Lung (tissue), 12 donors: ENCODE data around the gene MRPL51. TPM values are rescaled to one million over a fixed set of nuclear protein-coding genes. Genes with fewer than 3 reads are reported as not detected.

Source experiments
- ATAC-seq: fragments of 200-7000 bp; cut with Tn5 transposase; one replicate; pipeline ENCODE4 v1.9.1; 2020; ENCODE audit warnings: moderate number of reproducible peaks; ENCODE audit not compliant: insufficient read depth, low FRiP score
- DNase-seq, 3 donors: peaks; one replicate each; pipeline ENCODE4 v3.0.0-alpha.2; 2013 to 2017
- H3K27ac ChIP-seq, 2 donors: one replicate each; pipeline ENCODE4 v1.5.1; 2013; ENCODE audit warnings: mild to moderate bottlenecking in 2 of 2, moderate library complexity in 2 of 2, control low read depth in 1 of 2, inconsistent platforms in 1 of 2, low read depth in 1 of 2, low read length in 1 of 2
- H3K27me3 ChIP-seq, 3 donors: one replicate each; pipeline ENCODE4 v1.5.1; 2013; ENCODE audit warnings: low read length in 2 of 3; ENCODE audit not compliant: control insufficient read depth in 3 of 3, insufficient read depth in 3 of 3
- H3K36me3 ChIP-seq, 4 donors: one replicate each; pipeline ENCODE4 v1.5.1; 2013; ENCODE audit warnings: low read length in 4 of 4, mild to moderate bottlenecking in 1 of 4, moderate library complexity in 1 of 4; ENCODE audit not compliant: control insufficient read depth in 4 of 4, insufficient read depth in 4 of 4
- H3K4me1 ChIP-seq, 5 donors: one replicate each; pipeline ENCODE4 v1.5.1; 2013; ENCODE audit warnings: low read length in 5 of 5, mild to moderate bottlenecking in 2 of 5, moderate library complexity in 1 of 5; ENCODE audit not compliant: control insufficient read depth in 5 of 5, insufficient read depth in 5 of 5
- H3K4me3 ChIP-seq: one replicate; pipeline ENCODE4 v1.5.1; 2013; ENCODE audit warnings: mild to moderate bottlenecking, control low read depth, moderate library complexity
- H3K9ac ChIP-seq, 2 donors: one replicate each; pipeline ENCODE4 v1.5.1; 2013; ENCODE audit warnings: low read length in 2 of 2, control low read depth in 1 of 2; ENCODE audit not compliant: insufficient read depth in 1 of 2
- H3K9me3 ChIP-seq, 4 donors: one replicate each; pipeline ENCODE4 v1.5.1; 2013; ENCODE audit warnings: low read length in 3 of 4, mild to moderate bottlenecking in 1 of 4, moderate library complexity in 1 of 4; ENCODE audit not compliant: control insufficient read depth in 4 of 4, insufficient read depth in 3 of 4
- CTCF ChIP-seq: IDR thresholded peaks from 2 replicates; pipeline ENCODE4 v1.5.1; 2012; ENCODE audit warnings: mild to moderate bottlenecking; ENCODE audit errors: control extremely low read depth, extremely low read depth
- WGBS, 2 donors: extraction: QIAGEN DNeasy Blood & Tissue Kit; methylation state at CpG; one replicate each; pipeline ENCODE4 v1.1.7; 2013; 5-methylcytosine and 5-hydroxymethylcytosine counted together
- polyA plus RNA-seq, 2 donors: library from polyadenylated mRNA; stranded (reverse); fragments of 200-250 nt; gene quantifications; one replicate each; pipeline ENCODE4 v1.2.1, GENCODE V29; 2013
- total RNA-seq, 2 donors: library from RNA; depleted of rRNA in 1 of 2; stranded (reverse); fragments of >200 nt in 1 of 2; gene quantifications; one replicate each; pipeline ENCODE4 v1.2.1, GENCODE V29; 2014 to 2021
- donor health status: control.
- donor health status: control.
- donor health status: Bipolar disorder and iron deficiency.
- donor health status: healthy.
- donor health status: DM: yes; HTN: yes; CAD: no.

The MRPL51 gene
- total and polyA plus RNA-seq, 4 donors = 34.5 to 123 (median 91.7) TPM

GRCh38 chr12:6458281-6459003, 34.6 kb downstream of the MRPL51 start:
- Histone ChIP-seq H3K36me3 (peaks cover 4 to 47% (median 20%) of the 10 kb centered on the region in 4 donors), H3K27me3 (no peaks in the 10 kb centered on the region), H3K4me1 (peaks cover 0 to 3% (median 0%) of the 10 kb centered on the region in 5 donors), H3K9ac (no peak overlapping the region), H3K9me3 (no peaks in the 10 kb centered on the region), H3K4me3 (no peak overlapping the region), H3K27ac (no peak overlapping the region)
- 91 to 94% methylated on average over 14 of the region's 14 CpGs for WGBS, 2 donors
- ATAC-seq (no peak), DNase-seq (no peak)
- no peak for TF ChIP-seq CTCF

- H3K27ac ChIP-seq = no peak overlapping the region
- no peak for TF ChIP-seq CTCF
- H3K27me3 ChIP-seq = no peaks in the 10 kb centered on the region
- H3K9ac ChIP-seq = no peak overlapping the region
- no peak for DNase-seq
- H3K9me3 ChIP-seq = no peaks in the 10 kb centered on the region
- no peak overlapping the region for H3K4me3 ChIP-seq
- peaks cover 0 to 8% (median 3%) of the 10 kb centered on the region in 5 donors for H3K4me1 ChIP-seq
- ATAC-seq = no peak
- WGBS, 2 donors = 90 to 95% methylated on average over 12 of the region's 12 CpGs
- H3K36me3 ChIP-seq = peaks cover 4 to 38% (median 14%) of the 10 kb centered on the region in 4 donors
Measured at GRCh38 chr12:6457220-6457945, 35.7 kb downstream of the MRPL51 start.

- H3K27me3 ChIP-seq = no peaks in the 10 kb centered on the region
- no peaks in the 10 kb centered on the region for H3K9me3 ChIP-seq
- peak overlapping the region; percentile 73 to 79 for H3K9ac ChIP-seq
- DNase-seq = peak in 1 of 3 donors; percentile 45
- peaks cover 0 to 15% (median 5%) of the 10 kb centered on the region in 4 donors for H3K36me3 ChIP-seq
- no peak overlapping the region for H3K4me3 ChIP-seq
- H3K4me1 ChIP-seq = peaks cover 0 to 32% (median 8%) of the 10 kb centered on the region in 5 donors
- no peak for ATAC-seq
- WGBS, 2 donors = 39 to 58% methylated on average over 17 of the region's 17 CpGs
- peak overlapping the region; percentile 95 to 99 for H3K27ac ChIP-seq
- no peak for TF ChIP-seq CTCF
Measured at GRCh38 chr12:6452944-6453630, 40.0 kb downstream of the MRPL51 start.
